Stimulated activated CD4-positive, alpha-beta T cell treated with anti-CD3 and anti-CD28 coated beads, Interleukin-4, amount 100 ng/mL, for 48 hours (primary cell): ENCODE results near the gene TSSK3.

Source experiments
- DNase-seq, 2 donors: peaks; one replicate each; pipeline ENCODE4 v3.0.0-alpha.2; 2020; ENCODE audit warnings: low read depth in 2 of 2

Gene TSSK3, protein sequence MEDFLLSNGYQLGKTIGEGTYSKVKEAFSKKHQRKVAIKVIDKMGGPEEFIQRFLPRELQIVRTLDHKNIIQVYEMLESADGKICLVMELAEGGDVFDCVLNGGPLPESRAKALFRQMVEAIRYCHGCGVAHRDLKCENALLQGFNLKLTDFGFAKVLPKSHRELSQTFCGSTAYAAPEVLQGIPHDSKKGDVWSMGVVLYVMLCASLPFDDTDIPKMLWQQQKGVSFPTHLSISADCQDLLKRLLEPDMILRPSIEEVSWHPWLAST

DNA sequence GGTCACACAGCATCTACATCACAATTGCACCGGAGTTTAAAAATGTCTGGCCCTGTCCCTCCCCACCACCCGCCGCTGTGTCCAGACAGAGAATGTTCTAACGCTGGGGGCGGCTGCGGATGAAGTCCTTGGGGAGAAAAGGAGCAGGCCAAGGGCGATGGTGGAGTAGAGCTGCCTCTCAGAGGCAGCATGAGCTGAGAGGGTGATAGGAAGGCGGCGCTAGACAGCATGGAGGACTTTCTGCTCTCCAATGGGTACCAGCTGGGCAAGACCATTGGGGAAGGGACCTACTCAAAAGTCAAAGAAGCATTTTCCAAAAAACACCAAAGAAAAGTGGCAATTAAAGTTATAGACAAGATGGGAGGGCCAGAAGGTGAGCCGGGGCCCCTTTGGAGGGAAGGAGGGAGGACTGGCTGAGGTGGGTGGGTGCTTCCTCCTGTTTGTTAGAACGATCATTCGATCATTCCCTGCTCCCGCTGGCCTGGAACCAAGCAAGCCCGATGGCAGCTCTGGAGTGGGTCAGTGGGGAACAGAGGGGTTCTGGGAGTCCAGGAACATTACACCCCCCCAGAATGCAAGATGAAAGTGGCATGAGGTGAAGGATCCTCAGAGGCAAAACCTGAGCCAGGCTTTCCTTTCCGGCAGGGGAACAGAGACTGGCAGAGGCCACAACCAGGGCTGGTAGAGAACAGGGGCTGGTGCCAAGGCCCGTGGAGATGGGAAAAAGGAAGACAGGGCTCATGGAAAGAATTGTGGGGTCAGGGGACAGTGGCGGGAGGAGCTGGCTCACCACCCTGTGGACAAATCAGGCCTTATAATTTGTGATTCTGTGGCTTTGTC lies at the start of gene TSSK3, which contains the start of gene FAM229A:
TSS of gene TSSK3 (plus strand) at position 66 of the 840 bp plus-strand sequence. CDS start at position 229, 163 bp downstream.
TSS of gene FAM229A (minus strand) at position 12 of the 840 bp plus-strand sequence. CDS start 394 bp downstream, outside the sequence.
- DNase-seq, result no peak

DNA sequence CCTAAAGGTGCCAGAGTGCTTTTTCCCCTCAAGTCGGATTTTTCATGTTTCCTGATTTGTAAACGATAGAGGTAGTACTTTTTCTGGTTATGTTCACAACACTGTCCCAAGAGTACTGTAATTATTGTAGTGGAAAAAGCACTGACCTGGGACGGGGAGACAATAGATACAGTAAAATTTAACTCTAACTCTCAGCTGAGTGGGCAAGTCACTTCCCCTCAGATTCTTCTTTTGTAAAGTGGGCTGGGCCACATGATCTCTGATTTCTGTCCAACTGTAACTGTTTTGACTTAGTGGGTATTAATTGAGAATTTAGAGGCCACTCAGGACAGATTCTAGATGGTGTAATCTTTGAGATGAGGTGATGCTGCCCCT lies 45.4 kb upstream of the TSSK3 start:
- no peak for DNase-seq

DNA sequence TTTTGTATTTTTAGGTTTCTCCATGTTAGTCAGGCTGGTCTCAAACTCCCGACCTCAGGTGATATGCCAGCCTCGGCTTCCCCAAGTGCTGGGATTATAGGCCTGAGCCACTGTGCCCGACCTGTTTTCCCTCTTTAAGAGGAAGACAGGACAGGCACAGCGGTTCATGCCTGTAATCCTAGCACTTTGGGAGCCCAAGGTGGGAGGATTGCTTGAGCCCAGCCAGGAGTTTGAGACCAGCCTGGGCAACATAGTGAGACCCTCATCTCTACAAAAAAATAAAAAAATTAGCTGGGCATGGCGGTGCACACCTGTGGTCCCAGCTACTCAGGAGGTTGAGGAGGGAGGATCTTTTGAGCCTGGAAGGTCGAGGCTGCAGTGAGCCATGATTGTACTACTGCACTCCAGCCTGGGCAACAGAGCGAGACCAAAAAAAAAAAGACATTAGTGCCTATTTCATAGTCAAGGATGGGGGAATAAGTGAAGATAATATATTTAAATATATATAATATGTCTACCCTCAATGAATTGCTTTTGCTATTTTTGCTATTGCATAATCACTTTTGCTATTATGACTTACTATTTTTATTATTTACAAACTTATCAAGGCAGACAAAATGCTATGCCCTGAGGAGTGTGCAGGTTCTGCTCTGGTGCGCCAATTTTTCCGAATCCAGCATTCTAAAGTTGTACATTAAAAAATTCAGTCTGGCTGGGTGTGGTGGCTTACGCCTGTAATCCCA lies 44.0 kb upstream of the TSSK3 start:
- no peak for DNase-seq

DNA sequence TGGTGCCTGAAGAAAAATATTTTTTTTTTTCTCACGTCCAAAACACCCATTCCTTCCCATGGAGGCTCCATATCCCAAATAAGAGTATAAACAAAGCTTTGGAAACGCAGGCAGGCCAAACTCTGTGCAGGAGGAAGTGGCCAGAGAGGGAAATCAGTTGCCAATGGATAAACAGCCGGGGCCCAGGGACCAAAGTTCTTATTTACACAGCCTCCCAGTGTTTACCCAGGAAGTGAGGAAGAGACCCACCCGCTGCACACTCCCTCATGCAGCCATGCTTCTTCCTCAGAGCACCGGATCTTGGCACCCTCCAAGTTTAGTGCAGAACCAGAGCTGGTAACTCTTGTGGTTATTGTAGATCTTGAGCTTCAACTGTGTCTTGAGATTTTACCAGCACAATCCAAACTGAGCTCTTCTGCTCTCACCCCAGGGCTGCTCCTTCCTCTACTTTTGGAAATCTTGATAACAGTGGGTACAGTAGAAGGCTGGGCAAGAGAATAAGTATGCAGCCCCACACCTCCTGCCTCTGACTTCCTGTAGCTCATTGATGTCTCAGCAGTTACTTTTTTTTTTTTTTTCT lies 40.5 kb upstream of the TSSK3 start:
- DNase-seq, result no peak

DNA sequence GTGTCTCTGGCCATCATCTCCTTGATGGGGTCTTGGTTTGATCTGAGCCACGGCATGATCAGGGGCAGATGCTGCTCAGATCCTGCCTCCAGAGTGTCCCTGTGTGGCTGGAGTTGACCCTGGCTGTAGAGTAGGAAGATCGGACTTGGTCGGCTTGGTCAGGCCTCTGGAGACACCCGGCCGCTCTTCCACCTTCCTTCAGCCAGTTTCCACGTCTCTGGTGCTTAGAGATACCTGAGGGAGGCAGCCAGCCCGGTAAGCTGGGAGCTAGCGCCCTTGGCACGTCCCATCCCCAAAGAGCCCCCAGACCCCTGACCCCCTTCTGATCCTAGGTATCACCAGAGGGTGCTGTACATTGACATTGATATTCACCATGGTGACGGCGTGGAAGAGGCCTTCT lies 35.1 kb upstream of the TSSK3 start:
- DNase-seq, result no peak

DNA sequence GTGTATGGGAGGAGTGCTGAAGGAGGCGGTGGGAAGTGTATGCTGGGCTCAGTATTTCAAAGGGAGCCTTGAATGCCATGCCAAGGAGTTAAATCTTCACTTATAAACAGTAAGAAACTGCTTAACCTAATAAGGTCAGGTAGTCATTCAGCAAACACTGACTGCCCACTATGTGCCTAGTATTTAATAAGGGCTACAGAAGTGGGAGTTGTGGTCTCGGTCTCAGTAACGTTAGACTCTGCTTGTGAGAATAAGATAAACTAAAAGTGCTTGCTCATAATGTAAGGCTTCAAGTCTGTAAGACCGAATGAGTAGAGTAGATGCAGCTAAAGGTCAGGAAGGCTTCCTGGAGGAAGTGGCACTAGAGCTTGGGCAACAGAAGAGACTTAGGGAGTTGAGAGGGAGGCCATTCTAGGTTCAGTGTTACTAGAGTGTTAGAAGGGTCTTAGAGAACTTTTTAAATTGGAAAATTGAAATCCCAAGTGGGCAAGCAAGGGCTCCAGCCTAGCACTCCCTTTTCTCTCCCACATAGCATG lies 32.3 kb upstream of the TSSK3 start:
- no peak for DNase-seq

DNA sequence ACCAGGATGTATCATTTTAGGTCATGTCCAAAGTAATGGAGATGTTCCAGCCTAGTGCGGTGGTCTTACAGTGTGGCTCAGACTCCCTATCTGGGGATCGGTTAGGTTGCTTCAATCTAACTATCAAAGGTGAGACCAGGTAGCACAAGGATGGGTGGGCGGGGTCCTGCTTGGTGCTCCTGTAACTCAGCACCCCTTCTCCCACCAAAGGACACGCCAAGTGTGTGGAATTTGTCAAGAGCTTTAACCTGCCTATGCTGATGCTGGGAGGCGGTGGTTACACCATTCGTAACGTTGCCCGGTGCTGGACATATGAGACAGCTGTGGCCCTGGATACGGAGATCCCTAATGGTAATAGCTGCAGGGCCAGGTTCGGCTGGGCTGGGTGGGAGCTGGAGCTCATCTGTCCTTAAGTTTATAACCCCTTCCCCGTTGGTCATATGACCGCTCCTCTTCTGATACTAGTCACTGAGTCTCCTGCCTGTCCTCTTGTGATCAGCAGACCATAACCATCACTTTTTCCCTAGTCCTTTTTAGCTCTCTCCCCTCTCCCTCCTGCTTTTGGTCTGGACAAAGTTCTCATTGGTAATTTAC lies 31.7 kb upstream of the TSSK3 start:
- DNase-seq, result no peak

DNA sequence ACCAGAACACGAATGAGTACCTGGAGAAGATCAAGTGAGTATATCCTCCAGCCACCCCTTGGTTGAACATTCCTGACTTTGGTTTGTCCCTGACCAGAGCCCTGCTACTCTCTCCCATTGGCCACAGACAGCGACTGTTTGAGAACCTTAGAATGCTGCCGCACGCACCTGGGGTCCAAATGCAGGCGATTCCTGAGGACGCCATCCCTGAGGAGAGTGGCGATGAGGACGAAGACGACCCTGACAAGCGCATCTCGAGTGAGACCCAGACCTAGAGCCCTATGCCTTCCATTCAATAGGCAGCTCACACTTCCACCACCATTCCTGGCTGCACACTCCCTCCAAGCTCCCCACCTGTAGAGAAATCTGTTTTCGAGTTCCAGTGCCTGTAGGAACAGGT lies 30.8 kb upstream of the TSSK3 start:
- no peak for DNase-seq

DNA sequence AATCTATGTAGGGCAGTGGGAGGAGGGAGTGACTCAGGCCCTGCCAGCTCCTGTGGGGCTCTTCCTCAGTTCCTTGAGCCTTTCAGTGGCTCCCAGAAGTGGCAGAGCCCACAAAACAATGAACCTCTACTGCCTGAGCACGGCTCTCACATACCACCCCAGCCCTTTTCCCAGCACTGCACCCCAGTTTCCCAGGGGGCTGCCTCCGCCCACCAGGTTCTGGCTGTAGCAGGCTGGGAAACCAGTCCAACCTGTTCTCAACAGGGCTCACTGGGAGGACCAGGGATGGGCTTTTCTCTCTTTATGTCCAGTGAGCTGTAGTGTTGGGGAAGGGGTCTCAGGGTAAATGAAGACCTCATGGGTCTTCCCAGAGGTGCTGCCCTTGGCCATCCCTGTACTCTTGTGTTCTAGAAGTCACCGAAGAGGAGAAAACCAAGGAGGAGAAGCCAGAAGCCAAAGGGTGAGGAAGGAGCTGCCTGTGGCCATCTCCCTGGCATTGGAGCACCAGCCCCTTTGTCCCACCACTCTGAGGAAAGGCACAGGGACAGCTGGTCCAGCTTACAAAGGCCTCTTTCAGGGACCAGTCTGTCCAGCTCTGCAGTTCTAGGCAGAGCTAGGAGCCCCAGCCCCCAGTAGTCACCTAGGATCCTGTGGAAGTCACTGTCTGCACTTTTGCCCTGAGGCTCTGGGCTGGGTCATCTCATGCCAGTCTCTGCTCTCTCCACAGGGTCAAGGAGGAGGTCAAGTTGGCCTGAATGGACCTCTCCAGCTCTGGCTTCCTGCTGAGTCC lies 29.9 kb upstream of the TSSK3 start:
- no peak for DNase-seq

DNA sequence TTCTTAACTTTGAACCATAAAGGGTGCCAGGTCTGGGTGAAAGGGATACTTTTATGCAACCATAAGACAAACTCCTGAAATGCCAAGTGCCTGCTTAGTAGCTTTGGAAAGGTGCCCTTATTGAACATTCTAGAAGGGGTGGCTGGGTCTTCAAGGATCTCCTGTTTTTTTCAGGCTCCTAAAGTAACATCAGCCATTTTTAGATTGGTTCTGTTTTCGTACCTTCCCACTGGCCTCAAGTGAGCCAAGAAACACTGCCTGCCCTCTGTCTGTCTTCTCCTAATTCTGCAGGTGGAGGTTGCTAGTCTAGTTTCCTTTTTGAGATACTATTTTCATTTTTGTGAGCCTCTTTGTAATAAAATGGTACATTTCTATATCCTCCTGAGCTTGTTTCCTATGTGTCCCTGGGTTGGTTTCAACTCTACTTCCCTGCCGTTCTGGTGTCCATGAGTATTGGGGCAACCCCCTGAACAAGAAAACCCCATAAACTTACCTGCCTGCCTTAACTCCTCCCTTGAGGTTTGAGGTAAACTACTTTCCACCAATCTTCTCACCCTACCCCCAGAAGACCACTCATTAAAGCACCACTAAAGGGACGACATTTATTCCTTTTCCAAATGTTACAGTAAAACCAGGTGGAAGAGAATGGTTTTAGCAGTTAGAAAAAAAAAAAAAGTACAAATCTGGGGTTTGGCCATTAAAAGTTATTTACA lies 28.9 kb upstream of the TSSK3 start:
- no peak for DNase-seq

DNA sequence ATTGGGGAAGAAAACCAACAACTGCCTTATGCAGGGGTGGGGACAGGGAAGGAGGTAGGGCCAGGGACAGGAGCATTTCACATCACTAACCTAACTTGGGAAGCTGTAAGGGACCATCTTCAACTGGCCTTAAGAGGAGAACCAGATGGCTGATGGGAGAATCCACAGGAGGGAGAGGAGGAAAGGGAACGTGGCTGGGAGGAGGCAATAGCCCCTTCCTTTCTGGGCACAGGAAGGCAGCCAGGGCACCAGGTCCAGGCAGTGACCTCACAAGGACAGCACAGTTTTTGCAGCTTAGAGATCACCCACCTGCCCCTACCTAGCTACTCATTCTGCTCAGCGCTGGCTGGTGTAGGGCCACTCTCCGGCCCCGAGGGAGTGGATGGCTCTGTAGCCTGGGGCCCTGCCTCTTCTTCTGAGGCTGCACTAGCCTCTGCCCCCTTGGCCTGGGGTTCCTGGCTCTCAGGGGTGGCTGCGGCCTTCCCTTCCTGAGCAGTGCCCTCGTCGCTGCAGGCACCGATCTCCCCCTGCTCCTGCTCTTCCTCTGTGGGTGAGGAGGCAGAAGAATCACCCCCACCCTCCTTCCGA lies 28.0 kb upstream of the TSSK3 start:
- no peak for DNase-seq

DNA sequence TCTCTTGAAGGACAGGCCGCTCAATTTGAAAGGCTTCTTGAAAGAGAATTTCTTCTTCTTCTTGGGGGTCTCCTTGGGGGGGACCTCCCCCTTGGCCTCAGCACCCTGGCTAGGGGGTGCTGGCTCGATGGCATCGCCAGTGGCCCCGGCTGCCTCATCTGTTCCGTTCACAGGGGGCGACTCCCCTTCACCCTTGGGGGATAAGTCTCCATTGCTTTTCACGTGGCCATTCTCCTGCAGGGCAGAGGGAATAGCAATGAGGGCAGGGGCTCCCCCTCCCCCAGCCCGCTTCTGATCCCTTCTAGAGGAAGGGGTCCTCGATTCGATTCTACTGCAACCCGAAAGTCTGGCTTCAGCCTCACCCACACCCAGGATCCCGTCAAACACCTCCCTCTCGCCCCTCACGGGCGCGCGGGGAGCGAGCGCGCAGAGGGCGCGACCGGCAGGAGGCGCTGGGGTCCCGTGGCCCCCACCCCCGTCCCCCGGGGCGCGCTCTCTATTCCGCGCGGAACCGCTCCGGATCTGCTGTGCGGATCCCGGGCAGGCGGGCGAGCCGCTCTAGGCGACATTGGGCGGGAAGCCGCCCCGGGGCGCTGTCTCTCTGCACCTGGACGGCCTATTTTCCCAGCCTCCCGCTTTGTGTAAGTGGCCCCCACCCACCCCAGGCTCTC lies 27.3 kb upstream of the TSSK3 start:
- DNase-seq, result peak in 1 of 2 donors; percentile 46

DNA sequence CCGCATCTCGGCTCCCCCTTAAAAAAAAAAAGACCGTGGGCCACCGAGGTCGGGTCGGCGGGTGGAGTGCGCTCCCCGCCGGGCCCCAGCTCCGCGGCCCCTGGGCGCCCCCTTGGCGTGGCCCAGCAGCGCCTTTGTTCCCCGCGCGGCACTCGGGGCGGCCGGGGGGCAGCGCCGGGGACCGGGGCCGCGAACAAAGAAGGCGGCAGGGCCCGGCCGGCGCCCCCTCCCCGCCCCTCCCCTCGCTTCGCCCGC lies 26.9 kb upstream of the TSSK3 start:
- no peak for DNase-seq

DNA sequence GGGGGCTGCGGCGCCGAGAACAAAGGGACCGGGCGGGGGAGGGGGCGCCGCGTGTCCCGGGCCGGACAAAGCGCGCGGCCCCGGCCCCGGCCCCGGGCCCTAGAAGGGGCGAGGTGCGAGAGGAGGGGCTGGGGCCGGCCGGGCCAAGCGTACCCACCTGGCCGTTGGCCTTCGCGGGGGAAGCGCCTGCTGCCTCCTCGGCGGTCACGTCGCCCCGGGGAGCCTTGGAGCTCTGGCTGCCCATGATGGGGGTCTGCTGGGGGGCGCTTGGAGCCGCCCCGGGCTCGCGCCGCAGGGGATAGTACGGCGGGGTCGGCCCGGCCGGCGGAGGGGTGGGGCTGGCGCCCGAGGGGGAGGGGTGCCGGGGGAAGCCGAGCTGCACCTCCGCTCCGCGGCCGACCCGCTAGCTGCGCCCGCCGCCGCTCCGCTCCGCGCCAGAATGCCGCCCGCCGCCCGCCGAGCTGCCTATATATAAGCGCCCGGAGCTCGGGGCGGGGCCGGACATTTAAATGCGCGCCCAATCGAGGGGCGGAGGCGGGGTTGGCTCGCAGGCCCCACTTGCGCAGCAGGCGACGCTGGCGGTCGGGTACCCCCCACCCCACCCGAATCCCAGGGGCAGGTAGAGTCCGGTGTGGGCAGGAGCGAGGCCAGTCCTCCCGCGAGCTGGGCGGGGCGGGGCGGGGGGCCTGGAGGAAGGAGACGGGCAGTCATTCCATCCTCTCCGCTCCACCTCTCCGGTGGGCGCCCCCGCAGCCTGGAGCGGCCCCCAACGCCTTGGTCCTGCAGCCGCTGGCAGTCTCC lies 26.3 kb upstream of the TSSK3 start, which contains the start of gene MARCKSL1:
TSS of gene MARCKSL1 (minus strand) at position 444 of the 801 bp plus-strand sequence. CDS start at position 244, 200 bp downstream.
- DNase-seq, result peak; percentile 73 to 74

DNA sequence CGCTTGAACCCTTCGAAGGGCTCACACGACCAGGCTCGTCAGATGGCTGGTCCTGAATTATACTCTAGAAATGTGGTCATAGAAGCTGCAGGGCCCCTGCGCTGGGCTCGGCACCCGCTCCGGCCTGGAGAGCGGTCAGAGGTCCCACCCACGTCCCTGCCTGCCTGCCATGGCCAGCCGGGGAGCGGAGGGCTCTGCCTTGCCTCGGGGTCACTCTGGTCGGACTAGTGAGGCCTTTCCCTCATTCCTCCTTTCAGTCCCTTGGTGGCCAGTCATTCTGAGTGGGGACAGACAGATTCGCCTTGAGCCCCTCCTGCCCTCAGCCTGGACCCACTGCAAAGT lies 25.8 kb upstream of the TSSK3 start:
- no peak for DNase-seq

DNA sequence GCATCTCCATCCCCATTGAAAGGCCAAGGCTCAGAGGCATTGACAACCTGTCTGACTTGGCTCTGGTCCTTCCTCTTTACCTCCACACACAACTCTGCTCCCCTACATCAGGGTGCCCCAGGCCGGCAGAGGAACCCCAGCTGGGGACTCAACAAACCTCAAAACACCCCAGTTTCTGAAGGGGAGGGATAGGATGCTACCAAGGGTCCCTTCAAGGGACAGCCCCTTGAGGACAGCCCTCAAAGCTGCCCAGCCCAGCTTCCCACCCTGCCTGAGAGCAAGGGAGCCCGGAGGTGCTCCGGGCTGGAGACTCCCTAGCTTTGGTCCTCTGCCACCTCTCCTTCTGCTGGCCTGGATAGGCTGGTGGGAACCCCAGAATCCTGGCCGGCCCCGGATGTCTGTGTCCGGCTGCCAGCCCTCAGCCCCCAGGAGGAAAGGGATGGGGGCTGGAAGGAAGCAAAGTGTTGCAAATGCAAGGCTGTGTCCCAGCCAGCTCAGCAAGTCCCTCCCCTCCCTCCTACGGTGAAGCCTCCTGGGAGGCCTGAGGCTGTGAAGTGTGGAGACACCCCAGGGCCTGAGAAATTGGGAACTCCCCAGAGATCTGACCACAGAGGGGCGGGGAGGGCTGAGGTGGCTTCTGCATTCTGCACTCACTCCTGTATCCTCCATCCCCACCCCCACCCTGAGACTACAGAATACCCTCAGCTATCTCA lies 25.2 kb upstream of the TSSK3 start:
- DNase-seq, result no peak

DNA sequence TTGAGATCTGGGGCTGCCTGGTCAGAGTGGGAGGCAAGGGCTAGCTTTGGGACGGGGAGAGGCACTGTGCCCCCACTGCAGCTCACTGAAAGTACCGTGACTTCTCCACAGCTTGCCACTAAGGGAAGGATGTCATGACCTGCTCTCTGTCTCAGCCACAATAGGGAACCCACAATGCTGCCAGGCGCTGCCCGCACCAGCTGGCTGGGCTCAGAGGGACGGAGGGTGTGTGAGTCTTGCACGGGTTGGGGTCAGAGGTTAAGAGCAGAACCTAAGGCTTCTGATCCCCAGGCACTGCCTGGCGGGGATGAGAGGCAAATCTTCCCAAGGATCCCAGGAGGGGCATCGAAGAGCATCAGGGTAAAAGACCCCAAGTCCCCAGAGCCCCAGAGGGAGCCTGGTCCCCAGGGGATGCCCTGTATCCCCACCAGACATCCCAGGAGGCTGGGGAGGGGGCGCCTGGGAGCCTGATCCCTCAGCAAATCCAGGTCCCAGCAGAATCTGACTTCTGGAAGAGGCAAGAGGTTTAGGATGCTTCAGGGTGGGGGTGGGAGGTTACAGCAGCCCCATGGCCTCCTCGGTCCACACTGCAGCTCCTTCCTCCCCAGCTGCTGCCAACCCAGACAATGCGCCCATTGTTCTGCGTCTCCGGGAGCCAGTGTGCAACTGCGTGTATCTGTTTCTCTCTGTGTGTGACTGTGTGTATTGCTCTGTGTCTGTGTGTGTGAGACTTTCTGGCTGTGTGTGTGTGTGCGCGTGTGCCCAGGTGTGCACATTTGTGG lies 24.3 kb upstream of the TSSK3 start:
- DNase-seq, result no peak
